Peyer's patch (tissue), 4 donors: Measurements from ENCODE around the gene BARX2. TPM values are rescaled to one million over a fixed set of nuclear protein-coding genes. Genes with fewer than 3 reads are reported as not detected.
A peak's percentile ranks its signal among the peaks of the same experiment; 100 is the strongest.

ENCODE experiments used
- DNase-seq, 3 donors: peaks; one replicate each; pipeline ENCODE4 v3.0.0-alpha.2; 2017 to 2019
- H3K27ac ChIP-seq, 4 donors: fragments of 200-600 bp; sonication (generic); one replicate each; pipeline ENCODE4 v1.5.1; 2016 to 2019
- H3K27me3 ChIP-seq, 2 donors: fragments of 200-600 bp; sonication (generic); one replicate each; pipeline ENCODE4 v1.5.1; 2019
- H3K36me3 ChIP-seq, 3 donors: fragments of 200-600 bp; sonication (generic); one replicate each; pipeline ENCODE4 v1.5.1; 2016 to 2019
- H3K4me1 ChIP-seq, 4 donors: fragments of 200-600 bp; sonication (generic); one replicate each; pipeline ENCODE4 v1.5.1; 2016 to 2019
- H3K4me3 ChIP-seq, 4 donors: fragments of 200-600 bp; sonication (generic); 1 replicate in 3 of 4; 2 replicates in 1 of 4; pipeline ENCODE4 v1.5.1; 2016 to 2019; ENCODE audit warnings: mild to moderate bottlenecking in 1 of 4
- H3K9me3 ChIP-seq, 4 donors: fragments of 200-600 bp; sonication (generic); one replicate each; pipeline ENCODE4 v1.5.1; 2016 to 2019; ENCODE audit warnings: mild to moderate bottlenecking in 1 of 4
- POLR2A ChIP-seq, 2 donors: fragments of 450-650 bp; IDR thresholded peaks; one replicate each; pipeline ENCODE4 v1.5.1; 2017; ENCODE audit warnings: antibody characterized with exemption in 2 of 2, mild to moderate bottlenecking in 2 of 2, moderate library complexity in 2 of 2
- total RNA-seq, 4 donors: library from RNA; depleted of rRNA; stranded (reverse); fragments of >200 nt; gene quantifications; one replicate each; pipeline ENCODE4 v1.1.0, GENCODE V29; 2016
- TF ChIP-seq, protein P1 (sequence below), 6 experiments: fragments of 450-650 bp in 4 of 6; fragments of 200-600 bp in 2 of 6; sonication (generic) in 1 of 6; IDR thresholded peaks; one replicate each; pipeline ENCODE4 v1.5.1; 2017 to 2019; ENCODE audit warnings: antibody characterized with exemption in 6 of 6, mild to moderate bottlenecking in 3 of 6, moderate library complexity in 1 of 6

BARX2 gene
- total RNA-seq, 4 donors from 2014 or later, result 1.7 to 19.8 (median 15.7) TPM

- DNase-seq, result no peak
- TF ChIP-seq, protein P1, sequence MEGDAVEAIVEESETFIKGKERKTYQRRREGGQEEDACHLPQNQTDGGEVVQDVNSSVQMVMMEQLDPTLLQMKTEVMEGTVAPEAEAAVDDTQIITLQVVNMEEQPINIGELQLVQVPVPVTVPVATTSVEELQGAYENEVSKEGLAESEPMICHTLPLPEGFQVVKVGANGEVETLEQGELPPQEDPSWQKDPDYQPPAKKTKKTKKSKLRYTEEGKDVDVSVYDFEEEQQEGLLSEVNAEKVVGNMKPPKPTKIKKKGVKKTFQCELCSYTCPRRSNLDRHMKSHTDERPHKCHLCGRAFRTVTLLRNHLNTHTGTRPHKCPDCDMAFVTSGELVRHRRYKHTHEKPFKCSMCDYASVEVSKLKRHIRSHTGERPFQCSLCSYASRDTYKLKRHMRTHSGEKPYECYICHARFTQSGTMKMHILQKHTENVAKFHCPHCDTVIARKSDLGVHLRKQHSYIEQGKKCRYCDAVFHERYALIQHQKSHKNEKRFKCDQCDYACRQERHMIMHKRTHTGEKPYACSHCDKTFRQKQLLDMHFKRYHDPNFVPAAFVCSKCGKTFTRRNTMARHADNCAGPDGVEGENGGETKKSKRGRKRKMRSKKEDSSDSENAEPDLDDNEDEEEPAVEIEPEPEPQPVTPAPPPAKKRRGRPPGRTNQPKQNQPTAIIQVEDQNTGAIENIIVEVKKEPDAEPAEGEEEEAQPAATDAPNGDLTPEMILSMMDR (IDR thresholded peaks at IDR 0.05), result no peak
- TF ChIP-seq POLR2A (IDR thresholded peaks at IDR 0.05), result no peak
- peaks cover 0 to 30% (median 0%) of the 10 kb centered on the region in 4 donors for H3K4me1 ChIP-seq
- no peaks in the 10 kb centered on the region for H3K36me3 ChIP-seq
- no peak overlapping the region for H3K27ac ChIP-seq
- H3K9me3 ChIP-seq, result no peaks in the 10 kb centered on the region
- no peak overlapping the region for H3K4me3 ChIP-seq
- H3K27me3 ChIP-seq, result no peaks in the 10 kb centered on the region
Measured at GRCh38 chr11:129425214-129425613, 49.6 kb downstream of the BARX2 start.

GRCh38 chr11:129426038-129426437 lies 50.4 kb downstream of the BARX2 start:
- TF ChIP-seq, protein P1 (IDR thresholded peaks at IDR 0.05), result no peak
- no peak for TF ChIP-seq POLR2A (IDR thresholded peaks at IDR 0.05)
- Histone ChIP-seq H3K4me3 (no peak overlapping the region), H3K4me1 (peaks cover 0 to 30% (median 0%) of the 10 kb centered on the region in 4 donors), H3K27ac (peak overlapping the region in 2 of 4 donors; percentile 66 to 83), H3K9me3 (peaks cover 0 to 1% (median 0%) of the 10 kb centered on the region in 4 donors), H3K36me3 (no peaks in the 10 kb centered on the region), H3K27me3 (no peaks in the 10 kb centered on the region)
- DNase-seq, result no peak

DNA sequence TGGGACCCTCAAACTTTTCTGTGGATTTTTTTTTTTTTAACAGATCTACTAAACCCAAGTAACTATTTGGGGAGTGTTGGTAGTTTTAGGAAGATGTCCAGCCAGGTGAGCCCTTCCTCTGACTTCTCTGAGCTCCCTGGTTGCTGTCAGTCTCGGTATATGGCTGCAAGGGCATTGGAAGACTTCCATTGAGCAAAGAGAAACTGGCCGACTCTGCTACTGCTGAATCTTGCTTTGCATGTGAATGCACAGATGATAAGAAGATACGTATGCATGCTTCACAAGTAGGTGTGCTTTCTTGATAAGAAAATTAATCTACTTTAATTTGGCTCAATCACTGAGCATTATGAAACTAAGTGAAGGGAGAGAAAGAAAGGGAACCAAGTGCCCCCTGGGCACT lies 51.1 kb downstream of the BARX2 start:
- Histone ChIP-seq H3K27me3 (no peaks in the 10 kb centered on the region), H3K36me3 (no peaks in the 10 kb centered on the region), H3K9me3 (peaks cover 0 to 4% (median 0%) of the 10 kb centered on the region in 4 donors), H3K4me3 (no peak overlapping the region), H3K4me1 (peaks cover 0 to 30% (median 0%) of the 10 kb centered on the region in 4 donors), H3K27ac (peak overlapping the region in 3 of 4 donors; percentile 17 to 83 (median 66))
- no peak for DNase-seq
- TF ChIP-seq, protein P1 (IDR thresholded peaks at IDR 0.05), result no peak
- TF ChIP-seq POLR2A (IDR thresholded peaks at IDR 0.05), result no peak

DNA sequence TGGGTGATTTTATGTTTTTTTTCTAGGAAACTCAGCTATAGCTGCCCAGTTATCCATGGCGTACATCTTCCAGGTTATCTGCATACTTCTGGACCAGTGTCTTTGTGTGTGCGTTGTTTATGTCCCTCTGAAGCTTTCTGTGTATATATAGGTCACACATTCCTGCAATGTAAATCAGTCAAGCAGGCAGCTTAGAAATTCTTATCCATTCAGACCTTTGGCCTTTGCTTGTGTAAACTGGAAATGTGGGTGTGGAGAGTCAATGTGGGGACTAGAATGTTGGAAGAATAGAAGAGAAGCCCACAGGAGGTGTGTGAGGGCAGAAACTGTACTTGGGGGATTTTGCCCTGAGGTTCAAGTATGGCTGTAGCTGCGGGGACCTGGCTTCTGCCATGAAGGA lies 51.7 kb downstream of the BARX2 start:
- peak overlapping the region in 3 of 4 donors; percentile 17 to 83 (median 66) for H3K27ac ChIP-seq
- no peaks in the 10 kb centered on the region for H3K27me3 ChIP-seq
- H3K4me1 ChIP-seq, result peaks cover 0 to 30% (median 0%) of the 10 kb centered on the region in 4 donors
- no peak for TF ChIP-seq POLR2A (IDR thresholded peaks at IDR 0.05)
- TF ChIP-seq, protein P1 (IDR thresholded peaks at IDR 0.05), result no peak
- peak overlapping the region in 1 of 4 donors; percentile 2 for H3K4me3 ChIP-seq
- peak in 2 of 3 donors; percentile 50 to 56 for DNase-seq
- no peaks in the 10 kb centered on the region for H3K36me3 ChIP-seq
- H3K9me3 ChIP-seq, result peaks cover 0 to 4% (median 0%) of the 10 kb centered on the region in 4 donors

GRCh38 chr11:129427816-129428406 lies 52.3 kb downstream of the BARX2 start:
- peak overlapping the region in 3 of 4 donors; percentile 17 to 83 (median 66) for H3K27ac ChIP-seq

More at GRCh38 chr11:129427816-129428406, 52.3 kb downstream of the BARX2 start:
- no peak for DNase-seq
- TF ChIP-seq POLR2A (IDR thresholded peaks at IDR 0.05), result no peak
- TF ChIP-seq, protein P1 (IDR thresholded peaks at IDR 0.05), result no peak
- Histone ChIP-seq H3K36me3 (no peaks in the 10 kb centered on the region), H3K4me3 (peak overlapping the region in 1 of 4 donors; percentile 2), H3K9me3 (peaks cover 0 to 4% (median 0%) of the 10 kb centered on the region in 4 donors), H3K27me3 (no peaks in the 10 kb centered on the region), H3K4me1 (peaks cover 0 to 30% (median 0%) of the 10 kb centered on the region in 4 donors)
